ENCODE data around the gene B9D1. TPM values are rescaled to one million over a fixed set of nuclear protein-coding genes. Genes with fewer than 3 reads are reported as not detected.

Gene B9D1
- total RNA-seq, result 1 to 10 TPM; 3.1 to 7.5 (median 3.7) TPM
- 2.7 TPM for total RNA-seq (2013)

GRCh38 chr17:19362277-19363113 lies at the start of gene B9D1:
Gene B9D1, minus strand, starts transcription at chr17:19362723. Its CDS starts 154 bp downstream, at chr17:19362569.
- H3K4me1 Mint-ChIP-seq, result peaks cover 23 to 28% of the 10 kb centered on the region in 2 donors
- peak; percentile 96 for TF ChIP-seq CTCF (IDR thresholded peaks at IDR 0.05)
- Histone ChIP-seq H3K4me1 (ENCODE audit: control insufficient read depth, insufficient read depth, low read length) (peaks cover 21% of the 10 kb centered on the region), H3K27me3 (ENCODE audit: control insufficient read depth, insufficient read depth, low read length) (no peaks in the 10 kb centered on the region), H3K27ac (ENCODE audit: low read length) (peak within 1 kb of the TSS; percentile 34), H3K9me3 (ENCODE audit: control insufficient read depth, insufficient read depth, low read length) (no peaks in the 10 kb centered on the region), H3K36me3 (ENCODE audit: control insufficient read depth, insufficient read depth, low read length) (no peaks in the 10 kb centered on the region), H3K4me3 (ENCODE audit: low read length) (peak within 1 kb of the TSS; percentile 74)
- whole genome bisulfite sequencing (ENCODE audit: insufficient coverage), result under 1% methylated on average over 83 of the region's 83 CpGs
- DNase-seq (peak; percentile 88 to 97), ATAC-seq (peak; percentile 92 to 96 (median 94))
- H3K9me3 Mint-ChIP-seq, result no peaks in the 10 kb centered on the region
- intact Hi-C loops (cut with micrococcal nuclease), result loop anchor here (1.0 to 10.0 kb wide), 4 partner anchors 16 to 404 kb away; partner anchors contain the start of genes ALDH3A2 and MAPK7
- peak within 1 kb of the TSS; percentile 89 for H3K4me3 Mint-ChIP-seq
- H3K36me3 Mint-ChIP-seq, result no peaks in the 10 kb centered on the region
- H3K27me3 Mint-ChIP-seq (ENCODE audit: low read depth in 2 of 2), result peaks cover 9% of the 10 kb centered on the region in 2 donors
- peak within 1 kb of the TSS; percentile 79 to 82 for H3K27ac Mint-ChIP-seq

GRCh38 chr17:19411631-19412030 lies 49.1 kb upstream of the B9D1 start:
- H3K4me3 ChIP-seq (ENCODE audit: low read length), result no peak overlapping the region
- H3K27me3 ChIP-seq (ENCODE audit: control insufficient read depth, insufficient read depth, low read length), result peaks cover 4% of the 10 kb centered on the region
- H3K9me3 ChIP-seq (ENCODE audit: control insufficient read depth, insufficient read depth, low read length), result no peaks in the 10 kb centered on the region
- no peaks in the 10 kb centered on the region for H3K4me1 ChIP-seq (ENCODE audit: control insufficient read depth, insufficient read depth, low read length)
- no peaks in the 10 kb centered on the region for H3K36me3 ChIP-seq (ENCODE audit: control insufficient read depth, insufficient read depth, low read length)
- Mint-ChIP-seq H3K4me3 (no peak overlapping the region), H3K27me3 (ENCODE audit: low read depth in 2 of 2) (no peaks in the 10 kb centered on the region), H3K4me1 (peaks cover 0 to 12% of the 10 kb centered on the region in 2 donors), H3K36me3 (no peaks in the 10 kb centered on the region), H3K9me3 (no peaks in the 10 kb centered on the region), H3K27ac (no peak overlapping the region)
- ATAC-seq, result no peak
- WGBS (ENCODE audit: insufficient coverage), result 90% methylated on average over 9 of the region's 9 CpGs
- intact Hi-C loops (cut with micrococcal nuclease), result no loop called here
- TF ChIP-seq CTCF (IDR thresholded peaks at IDR 0.05), result no peak
- no peak overlapping the region for H3K27ac ChIP-seq (ENCODE audit: low read length)
- no peak for DNase-seq

GRCh38 chr17:19410875-19411620 lies 48.5 kb upstream of the B9D1 start, which contains the start of gene RNF112:
Gene RNF112, plus strand, starts transcription at chr17:19411232. Its CDS starts 177 bp downstream, at chr17:19411409.
- no peaks in the 10 kb centered on the region for H3K36me3 Mint-ChIP-seq
- Histone ChIP-seq H3K36me3 (ENCODE audit: control insufficient read depth, insufficient read depth, low read length) (no peaks in the 10 kb centered on the region), H3K4me1 (ENCODE audit: control insufficient read depth, insufficient read depth, low read length) (no peaks in the 10 kb centered on the region), H3K9me3 (ENCODE audit: control insufficient read depth, insufficient read depth, low read length) (no peaks in the 10 kb centered on the region), H3K4me3 (ENCODE audit: low read length) (no peak within 1 kb of the TSS), H3K27ac (ENCODE audit: low read length) (no peak within 1 kb of the TSS), H3K27me3 (ENCODE audit: control insufficient read depth, insufficient read depth, low read length) (peaks cover 4% of the 10 kb centered on the region)
- H3K9me3 Mint-ChIP-seq, result no peaks in the 10 kb centered on the region
- no peaks in the 10 kb centered on the region for H3K27me3 Mint-ChIP-seq (ENCODE audit: low read depth in 2 of 2)
- H3K4me1 Mint-ChIP-seq, result peaks cover 0 to 12% of the 10 kb centered on the region in 2 donors
- no peak for ATAC-seq
- intact Hi-C loops (cut with micrococcal nuclease), result no loop called here
- H3K27ac Mint-ChIP-seq, result no peak within 1 kb of the TSS
- H3K4me3 Mint-ChIP-seq, result no peak within 1 kb of the TSS
- 75% methylated on average over 23 of the region's 23 CpGs for WGBS (ENCODE audit: insufficient coverage)
- no peak for TF ChIP-seq CTCF (IDR thresholded peaks at IDR 0.05)
- DNase-seq, result no peak

Measured in natural killer cell (primary cell).